CD4-positive, CD25-positive, alpha-beta regulatory T cell (primary cell): ENCODE data around the gene MMP2. TPM values are rescaled to one million over a fixed set of nuclear protein-coding genes. Genes with fewer than 3 reads are reported as not detected.

Experiments
- ATAC-seq, 2 donors: fragments of 150-1000 bp; cut with Tn5 transposase; one replicate each; pipeline ENCODE4 v1.10.0; 2021; ENCODE audit warnings: low read depth in 2 of 2, moderate number of reproducible peaks in 2 of 2, moderate library complexity in 1 of 2
- DNase-seq, 3 donors: peaks; one replicate each; pipeline versions ENCODE4 v3.0.0 to v3.0.0-alpha.2; 2012 to 2022; ENCODE audit warnings: mixed read lengths in 1 of 3
- H3K27ac ChIP-seq: one replicate; pipeline ENCODE4 v1.7.0; 2013; ENCODE audit warnings: mild to moderate bottlenecking, low read length; ENCODE audit not compliant: insufficient read depth, poor library complexity, severe bottlenecking
- H3K27me3 ChIP-seq: one replicate; pipeline ENCODE4 v1.7.0; 2013; ENCODE audit warnings: low read length; ENCODE audit not compliant: control insufficient read depth, insufficient read depth
- H3K36me3 ChIP-seq: one replicate; pipeline ENCODE4 v1.7.0; 2013; ENCODE audit warnings: mild to moderate bottlenecking, low read length, moderate library complexity; ENCODE audit not compliant: control insufficient read depth, insufficient read depth
- H3K4me1 ChIP-seq: 2 replicates; pipeline ENCODE4 v1.7.0; 2013; ENCODE audit warnings: mild to moderate bottlenecking, low read length; ENCODE audit not compliant: insufficient read depth, control insufficient read depth, poor library complexity, severe bottlenecking
- H3K4me3 ChIP-seq: one replicate; pipeline ENCODE4 v1.7.0; 2013; ENCODE audit warnings: low read depth, mild to moderate bottlenecking, low read length, moderate library complexity
- H3K9me3 ChIP-seq, 2 experiments: 1 replicate in 1 of 2; 2 replicates in 1 of 2; pipeline ENCODE4 v1.7.0; 2013; ENCODE audit warnings: low read length in 2 of 2, mild to moderate bottlenecking in 1 of 2, moderate library complexity in 1 of 2; ENCODE audit not compliant: control insufficient read depth in 2 of 2
- H3K27ac Mint-ChIP-seq, 3 donors: one replicate each; pipeline ENCODE4 v1.8.0; 2020 to 2022; ENCODE audit warnings: mild to moderate bottlenecking in 3 of 3, mixed read lengths in 3 of 3, moderate library complexity in 2 of 3
- H3K27me3 Mint-ChIP-seq: one replicate; pipeline ENCODE4 v1.8.0; 2022; ENCODE audit warnings: mild to moderate bottlenecking, mixed read lengths
- H3K36me3 Mint-ChIP-seq: one replicate; pipeline ENCODE4 v1.8.0; 2020; ENCODE audit warnings: mixed read lengths
- H3K4me1 Mint-ChIP-seq, 4 donors: one replicate each; pipeline ENCODE4 v1.8.0; 2020 to 2022; ENCODE audit warnings: mixed read lengths in 4 of 4, mild to moderate bottlenecking in 1 of 4
- H3K4me3 Mint-ChIP-seq, 4 donors: one replicate each; pipeline ENCODE4 v1.8.0; 2020 to 2022; ENCODE audit warnings: mild to moderate bottlenecking in 4 of 4, mixed read lengths in 4 of 4, moderate library complexity in 3 of 4
- H3K9me3 Mint-ChIP-seq, 7 donors: one replicate each; pipeline ENCODE4 v1.8.0; 2020 to 2022; ENCODE audit warnings: mixed read lengths in 7 of 7, mild to moderate bottlenecking in 3 of 7, moderate library complexity in 2 of 7
- polyA plus RNA-seq, 4 donors: library from polyadenylated mRNA; unstranded; fragments of 300-500 nt; fragmentation: Illumina TruSeq; gene quantifications; one replicate each; pipeline ENCODE4 v1.2.3, GENCODE V29; 2021
- total RNA-seq: library from RNA; stranded (reverse); gene quantifications from one replicate; pipeline ENCODE4 v1.2.3, GENCODE V29; 2022

MMP2 gene
- total and polyA plus RNA-seq, 5 donors from 2014 or later: 0.49 TPM; not detected in 4

DNA sequence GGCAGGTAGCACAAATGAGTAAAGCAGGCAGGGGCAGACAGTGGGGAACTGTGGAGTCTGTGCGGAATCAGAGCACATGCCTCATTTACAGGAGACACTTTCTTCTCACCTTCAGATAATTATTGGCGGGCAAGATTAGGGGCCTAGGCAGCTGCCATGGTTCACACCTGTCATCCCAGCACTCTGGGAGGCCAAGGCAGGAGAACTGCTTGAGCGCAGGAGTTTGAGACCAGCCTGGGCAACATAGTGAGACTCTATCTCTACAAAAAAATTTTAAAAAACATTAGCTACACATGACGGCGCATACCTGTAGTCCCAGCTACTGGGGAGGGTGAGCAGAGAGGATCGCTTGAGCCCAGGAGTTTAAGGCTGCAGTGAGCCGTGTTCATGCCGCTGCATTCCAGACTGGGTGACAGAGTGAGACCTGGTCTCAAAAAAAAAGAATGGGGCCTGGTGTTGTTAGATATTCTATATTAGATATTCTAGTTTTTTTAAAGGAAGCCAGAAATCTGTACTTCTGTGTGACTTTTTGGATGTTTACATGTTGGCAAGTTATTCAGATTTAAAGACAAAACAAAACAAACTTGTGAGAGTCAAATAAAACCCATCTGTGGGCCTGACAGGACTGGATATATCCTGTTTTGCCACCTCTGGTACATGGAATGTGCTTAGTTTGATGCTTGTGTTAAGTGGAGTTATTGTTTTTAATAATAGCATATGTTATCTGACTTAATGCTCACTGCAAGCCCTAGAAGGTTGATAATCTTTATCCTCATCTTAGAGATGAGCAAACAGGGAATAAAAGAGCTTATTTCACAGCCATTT is 24.9 kb downstream of the MMP2 start:
- ATAC-seq: no peak
- H3K27me3 ChIP-seq: peaks cover 8% of the 10 kb centered on the region
- Mint-ChIP-seq H3K4me1 (peaks cover 0 to 5% (median 1%) of the 10 kb centered on the region in 4 donors), H3K36me3 (no peaks in the 10 kb centered on the region), H3K9me3 (peaks cover 0 to 3% (median 0%) of the 10 kb centered on the region in 7 donors), H3K4me3 (no peak overlapping the region), H3K27me3 (peaks cover 15% of the 10 kb centered on the region), H3K27ac (no peak overlapping the region)
- H3K9me3 ChIP-seq: no peaks in the 10 kb centered on the region
- no peaks in the 10 kb centered on the region for H3K4me1 ChIP-seq
- no peaks in the 10 kb centered on the region for H3K36me3 ChIP-seq
- no peak overlapping the region for H3K27ac ChIP-seq
- no peak overlapping the region for H3K4me3 ChIP-seq
- DNase-seq: no peak

DNA sequence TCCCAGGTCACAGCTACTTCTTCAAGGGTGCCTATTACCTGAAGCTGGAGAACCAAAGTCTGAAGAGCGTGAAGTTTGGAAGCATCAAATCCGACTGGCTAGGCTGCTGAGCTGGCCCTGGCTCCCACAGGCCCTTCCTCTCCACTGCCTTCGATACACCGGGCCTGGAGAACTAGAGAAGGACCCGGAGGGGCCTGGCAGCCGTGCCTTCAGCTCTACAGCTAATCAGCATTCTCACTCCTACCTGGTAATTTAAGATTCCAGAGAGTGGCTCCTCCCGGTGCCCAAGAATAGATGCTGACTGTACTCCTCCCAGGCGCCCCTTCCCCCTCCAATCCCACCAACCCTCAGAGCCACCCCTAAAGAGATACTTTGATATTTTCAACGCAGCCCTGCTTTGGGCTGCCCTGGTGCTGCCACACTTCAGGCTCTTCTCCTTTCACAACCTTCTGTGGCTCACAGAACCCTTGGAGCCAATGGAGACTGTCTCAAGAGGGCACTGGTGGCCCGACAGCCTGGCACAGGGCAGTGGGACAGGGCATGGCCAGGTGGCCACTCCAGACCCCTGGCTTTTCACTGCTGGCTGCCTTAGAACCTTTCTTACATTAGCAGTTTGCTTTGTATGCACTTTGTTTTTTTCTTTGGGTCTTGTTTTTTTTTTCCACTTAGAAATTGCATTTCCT is 26.5 kb downstream of the MMP2 start:
- Mint-ChIP-seq H3K9me3 (peaks cover 0 to 5% (median 0%) of the 10 kb centered on the region in 7 donors), H3K4me1 (peaks cover 0 to 7% (median 1%) of the 10 kb centered on the region in 4 donors), H3K27ac (no peak overlapping the region), H3K27me3 (peaks cover 24% of the 10 kb centered on the region), H3K36me3 (no peaks in the 10 kb centered on the region), H3K4me3 (no peak overlapping the region)
- H3K4me1 ChIP-seq: no peaks in the 10 kb centered on the region
- H3K27me3 ChIP-seq: peaks cover 15% of the 10 kb centered on the region
- no peak for ATAC-seq
- H3K27ac ChIP-seq: no peak overlapping the region
- no peaks in the 10 kb centered on the region for H3K9me3 ChIP-seq
- H3K36me3 ChIP-seq: no peaks in the 10 kb centered on the region
- H3K4me3 ChIP-seq: no peak overlapping the region
- no peak for DNase-seq

- Mint-ChIP-seq H3K9me3 (peaks cover 0 to 5% (median 0%) of the 10 kb centered on the region in 7 donors), H3K4me1 (peaks cover 0 to 7% (median 1%) of the 10 kb centered on the region in 4 donors), H3K4me3 (no peak overlapping the region), H3K27me3 (peaks cover 24% of the 10 kb centered on the region), H3K27ac (no peak overlapping the region), H3K36me3 (no peaks in the 10 kb centered on the region)
- Histone ChIP-seq H3K9me3 (no peaks in the 10 kb centered on the region), H3K4me1 (no peaks in the 10 kb centered on the region), H3K4me3 (no peak overlapping the region), H3K27ac (no peak overlapping the region), H3K27me3 (peaks cover 18% of the 10 kb centered on the region), H3K36me3 (no peaks in the 10 kb centered on the region)
- no peak for DNase-seq
- ATAC-seq: no peak
These were observed 27.1 kb downstream of the MMP2 start for GRCh38 chr16:55506083-55506482.

DNA sequence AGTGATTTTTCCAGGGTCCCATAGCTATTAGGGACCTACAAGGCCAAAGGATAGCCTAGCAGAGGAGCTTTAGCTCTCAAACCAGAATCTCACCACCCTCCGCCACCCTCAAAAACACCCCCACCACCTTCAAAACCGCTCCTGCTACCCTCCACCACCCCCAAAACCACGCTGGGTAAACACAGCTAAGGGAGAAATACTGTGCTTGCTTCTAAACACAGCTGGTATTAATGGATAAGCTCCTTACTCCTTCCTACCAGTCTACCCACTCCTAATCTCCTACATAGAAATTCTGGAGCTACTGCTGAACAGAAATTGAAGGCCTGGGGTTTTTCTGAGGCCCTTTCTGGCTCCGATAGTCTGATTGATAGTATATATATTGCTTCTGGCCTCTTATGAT is 27.7 kb downstream of the MMP2 start:
- Histone ChIP-seq H3K27me3 (peaks cover 18% of the 10 kb centered on the region), H3K4me3 (no peak overlapping the region), H3K4me1 (no peaks in the 10 kb centered on the region), H3K36me3 (no peaks in the 10 kb centered on the region), H3K9me3 (no peaks in the 10 kb centered on the region), H3K27ac (no peak overlapping the region)
- Mint-ChIP-seq H3K27ac (no peak overlapping the region), H3K27me3 (peaks cover 24% of the 10 kb centered on the region), H3K4me3 (no peak overlapping the region), H3K4me1 (peaks cover 0 to 7% (median 1%) of the 10 kb centered on the region in 4 donors), H3K9me3 (peaks cover 0 to 5% (median under 1%) of the 10 kb centered on the region in 7 donors), H3K36me3 (no peaks in the 10 kb centered on the region)
- ATAC-seq: no peak
- DNase-seq: no peak

- DNase-seq (no peak), ATAC-seq (no peak)
- H3K4me3 Mint-ChIP-seq: no peak overlapping the region
- Histone ChIP-seq H3K27me3 (peaks cover 18% of the 10 kb centered on the region), H3K9me3 (no peaks in the 10 kb centered on the region), H3K27ac (no peak overlapping the region), H3K4me3 (no peak overlapping the region), H3K4me1 (no peaks in the 10 kb centered on the region), H3K36me3 (no peaks in the 10 kb centered on the region)
- H3K27me3 Mint-ChIP-seq: peaks cover 24% of the 10 kb centered on the region
- peaks cover 0 to 15% (median 6%) of the 10 kb centered on the region in 7 donors for H3K9me3 Mint-ChIP-seq
- no peak overlapping the region for H3K27ac Mint-ChIP-seq
- H3K36me3 Mint-ChIP-seq: no peaks in the 10 kb centered on the region
- H3K4me1 Mint-ChIP-seq: peaks cover 0 to 7% (median 1%) of the 10 kb centered on the region in 4 donors
These were observed 29.4 kb downstream of the MMP2 start for GRCh38 chr16:55508271-55508921.

DNA sequence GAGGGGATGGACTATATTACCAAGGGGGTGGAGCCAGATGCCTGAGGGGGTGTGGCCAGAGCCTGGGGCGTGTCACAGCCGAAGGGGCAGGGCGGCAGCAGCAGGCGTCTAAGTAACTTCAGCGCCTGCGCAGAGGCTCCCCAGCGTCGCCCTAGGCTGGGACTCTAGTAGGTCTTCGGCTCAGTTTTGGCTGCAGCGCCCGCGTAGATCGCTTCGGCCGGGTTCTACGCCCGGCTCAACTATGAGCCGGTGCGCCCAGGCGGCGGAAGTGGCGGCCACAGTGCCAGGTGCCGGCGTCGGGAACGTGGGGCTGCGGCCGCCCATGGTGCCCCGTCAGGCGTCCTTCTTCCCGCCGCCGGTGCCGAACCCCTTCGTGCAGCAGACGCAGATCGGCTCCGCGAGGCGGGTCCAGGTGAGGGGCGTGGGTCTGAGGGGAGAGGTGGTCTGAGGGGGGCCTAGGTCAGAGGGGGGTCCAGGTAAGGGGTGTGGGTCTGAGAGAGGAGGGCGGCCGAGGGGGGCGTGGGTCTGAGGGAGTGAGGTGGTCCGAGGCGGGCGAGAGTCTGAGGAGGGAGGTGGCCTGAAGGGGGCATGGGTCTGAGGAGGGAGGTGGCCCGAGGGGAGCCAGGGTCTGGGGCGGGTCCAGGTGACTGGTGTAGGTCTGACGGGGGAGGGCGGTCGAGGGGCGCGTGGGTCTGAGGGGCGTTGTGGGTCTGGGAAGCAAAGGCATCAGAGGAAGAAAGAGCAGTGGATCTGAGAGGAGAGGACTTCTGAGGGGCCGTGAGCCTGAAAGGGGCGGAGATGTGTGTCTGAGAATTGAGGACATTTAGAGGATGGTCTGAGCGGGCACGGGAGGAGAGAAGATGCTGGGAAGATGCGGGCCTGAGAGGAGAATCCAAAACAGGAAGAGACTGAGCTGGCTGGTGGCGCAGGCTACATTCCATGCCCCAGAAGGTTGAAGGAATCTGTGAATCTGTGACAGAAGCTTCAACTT is 30.2 kb downstream of the MMP2 start, which contains the start of gene LPCAT2:
LPCAT2 (plus strand) TSS at position 132 of the 991 bp plus-strand sequence; CDS start at position 242, 110 bp downstream.
- no peak within 1 kb of the TSS for H3K4me3 ChIP-seq

More for the DNA sequence above, 30.2 kb downstream of the MMP2 start, which contains the start of gene LPCAT2:
- H3K36me3 ChIP-seq: no peaks in the 10 kb centered on the region
- H3K4me1 ChIP-seq: no peaks in the 10 kb centered on the region
- peak; percentile 31 to 50 for ATAC-seq
- H3K9me3 Mint-ChIP-seq: peaks cover 0 to 15% (median 6%) of the 10 kb centered on the region in 7 donors
- H3K9me3 ChIP-seq: no peaks in the 10 kb centered on the region
- H3K27me3 Mint-ChIP-seq: peaks cover 24% of the 10 kb centered on the region
- H3K27me3 ChIP-seq: peaks cover 18% of the 10 kb centered on the region
- peaks cover 0 to 7% (median 1%) of the 10 kb centered on the region in 4 donors for H3K4me1 Mint-ChIP-seq
- DNase-seq: peak in 1 of 3 donors; percentile 28
- H3K4me3 Mint-ChIP-seq: no peak within 1 kb of the TSS
- no peak within 1 kb of the TSS for H3K27ac ChIP-seq
- no peak within 1 kb of the TSS for H3K27ac Mint-ChIP-seq
- no peaks in the 10 kb centered on the region for H3K36me3 Mint-ChIP-seq
